Chondrocyte (in vitro differentiated cells): ENCODE measurements around the gene YTHDF2. TPM values are rescaled to one million over a fixed set of nuclear protein-coding genes. Genes with fewer than 3 reads are reported as not detected.
A peak's percentile ranks its signal among the peaks of the same experiment; 100 is the strongest.
"Not testable (repeated sequence)": the region's sequence is repeated elsewhere in the genome, so short reads cannot be mapped to it uniquely, and the experiment has no call there.

Experiments
- DNase-seq: peaks from one replicate; pipeline ENCODE4 v3.0.0; 2021; ENCODE audit warnings: mixed read lengths, low spot score
- H3K27ac Mint-ChIP-seq: one replicate; pipeline ENCODE4 v1.8.0; 2021; ENCODE audit warnings: mild to moderate bottlenecking, moderate library complexity, mixed read lengths; ENCODE audit not compliant: unreplicated experiment
- H3K27me3 Mint-ChIP-seq: 2 replicates; pipeline ENCODE4 v1.8.0; 2021; ENCODE audit warnings: low read depth, mixed read lengths
- H3K36me3 Mint-ChIP-seq: 2 replicates; pipeline ENCODE4 v1.8.0; 2021; ENCODE audit warnings: low read depth, mixed read lengths
- H3K4me1 Mint-ChIP-seq: 2 replicates; pipeline ENCODE4 v1.8.0; 2021; ENCODE audit warnings: low read depth, mild to moderate bottlenecking, mixed read lengths
- H3K4me3 Mint-ChIP-seq: one replicate; pipeline ENCODE4 v1.8.0; 2021; ENCODE audit warnings: mild to moderate bottlenecking, moderate library complexity, mixed read lengths; ENCODE audit not compliant: unreplicated experiment
- H3K9me3 Mint-ChIP-seq: 2 replicates; pipeline ENCODE4 v1.8.0; 2021; ENCODE audit warnings: low read depth, mixed read lengths
- total RNA-seq: library from RNA; stranded (reverse); gene quantifications from 3 replicates; pipeline ENCODE4 v1.2.1, GENCODE V29; 2021
- TF ChIP-seq, protein P1 (sequence below): fragments of 200-600 bp; sonication (generic); IDR thresholded peaks from 2 replicates; pipeline ENCODE4 v1.5.0; 2021; ENCODE audit warnings: antibody characterized with exemption, mild to moderate bottlenecking, moderate library complexity

YTHDF2 gene
- total RNA-seq, 1 donor from 2014 or later: 68.8 TPM

DNA sequence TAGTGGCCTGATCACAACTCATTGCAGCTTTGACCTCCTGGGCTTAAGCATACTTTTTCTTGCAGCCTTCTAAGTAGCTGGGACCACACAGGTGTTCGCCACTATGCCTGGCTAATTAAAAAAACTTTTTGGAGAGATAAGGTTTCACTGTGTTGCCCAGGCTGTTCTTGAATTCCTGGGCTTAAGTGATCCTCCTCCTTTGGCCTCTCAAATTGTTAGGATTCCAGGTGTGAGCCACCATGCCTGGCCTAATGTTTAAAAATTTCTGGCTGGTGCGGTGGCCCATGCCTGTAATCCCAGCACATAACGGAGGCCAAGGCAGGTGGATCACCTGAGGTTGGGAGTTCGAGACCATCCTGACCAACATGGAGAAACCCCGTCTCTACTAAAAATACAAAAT is 24.4 kb downstream of the YTHDF2 start:
- Mint-ChIP-seq H3K9me3 (no peaks in the 10 kb centered on the region), H3K27ac (peak overlapping the region; percentile 1), H3K27me3 (no peaks in the 10 kb centered on the region), H3K36me3 (peaks cover 7% of the 10 kb centered on the region), H3K4me3 (no peak overlapping the region), H3K4me1 (peaks cover 13% of the 10 kb centered on the region)
- TF ChIP-seq, protein P1, sequence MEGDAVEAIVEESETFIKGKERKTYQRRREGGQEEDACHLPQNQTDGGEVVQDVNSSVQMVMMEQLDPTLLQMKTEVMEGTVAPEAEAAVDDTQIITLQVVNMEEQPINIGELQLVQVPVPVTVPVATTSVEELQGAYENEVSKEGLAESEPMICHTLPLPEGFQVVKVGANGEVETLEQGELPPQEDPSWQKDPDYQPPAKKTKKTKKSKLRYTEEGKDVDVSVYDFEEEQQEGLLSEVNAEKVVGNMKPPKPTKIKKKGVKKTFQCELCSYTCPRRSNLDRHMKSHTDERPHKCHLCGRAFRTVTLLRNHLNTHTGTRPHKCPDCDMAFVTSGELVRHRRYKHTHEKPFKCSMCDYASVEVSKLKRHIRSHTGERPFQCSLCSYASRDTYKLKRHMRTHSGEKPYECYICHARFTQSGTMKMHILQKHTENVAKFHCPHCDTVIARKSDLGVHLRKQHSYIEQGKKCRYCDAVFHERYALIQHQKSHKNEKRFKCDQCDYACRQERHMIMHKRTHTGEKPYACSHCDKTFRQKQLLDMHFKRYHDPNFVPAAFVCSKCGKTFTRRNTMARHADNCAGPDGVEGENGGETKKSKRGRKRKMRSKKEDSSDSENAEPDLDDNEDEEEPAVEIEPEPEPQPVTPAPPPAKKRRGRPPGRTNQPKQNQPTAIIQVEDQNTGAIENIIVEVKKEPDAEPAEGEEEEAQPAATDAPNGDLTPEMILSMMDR: no peak
- peak; percentile 9 for DNase-seq

DNA sequence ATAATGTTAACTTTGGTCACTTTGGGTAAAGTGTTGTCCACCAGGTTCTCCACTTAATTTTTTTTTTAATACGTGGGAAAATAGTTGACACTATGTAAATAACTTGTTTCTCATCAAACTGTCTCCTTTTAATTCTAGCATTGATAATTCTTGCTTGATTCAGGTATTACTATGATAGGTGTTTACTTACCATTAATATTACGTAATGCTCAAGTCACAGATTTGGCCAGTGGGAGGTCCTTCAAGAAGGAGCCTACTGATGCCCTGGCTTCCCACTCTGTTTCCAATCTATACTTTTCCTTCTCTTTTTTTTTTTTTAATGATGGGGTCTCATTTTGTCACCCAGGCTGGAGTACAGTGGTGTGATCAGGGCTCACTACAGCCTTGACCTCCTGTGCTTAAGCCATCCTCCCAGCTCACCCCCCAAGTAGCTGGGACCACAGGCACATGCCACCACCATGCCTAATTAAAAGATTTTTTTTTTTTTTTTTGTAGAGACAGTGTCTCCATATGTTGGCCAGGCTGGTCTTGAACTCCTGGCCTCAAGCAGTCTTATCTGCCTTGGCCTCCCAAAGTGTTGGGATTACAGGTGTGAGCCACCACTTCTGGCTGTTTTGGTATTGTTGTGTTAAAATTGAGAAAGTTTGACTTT is 29.9 kb downstream of the YTHDF2 start:
- no peak overlapping the region for H3K27ac Mint-ChIP-seq
- no peaks in the 10 kb centered on the region for H3K9me3 Mint-ChIP-seq
- H3K4me3 Mint-ChIP-seq: no peak overlapping the region

DNA sequence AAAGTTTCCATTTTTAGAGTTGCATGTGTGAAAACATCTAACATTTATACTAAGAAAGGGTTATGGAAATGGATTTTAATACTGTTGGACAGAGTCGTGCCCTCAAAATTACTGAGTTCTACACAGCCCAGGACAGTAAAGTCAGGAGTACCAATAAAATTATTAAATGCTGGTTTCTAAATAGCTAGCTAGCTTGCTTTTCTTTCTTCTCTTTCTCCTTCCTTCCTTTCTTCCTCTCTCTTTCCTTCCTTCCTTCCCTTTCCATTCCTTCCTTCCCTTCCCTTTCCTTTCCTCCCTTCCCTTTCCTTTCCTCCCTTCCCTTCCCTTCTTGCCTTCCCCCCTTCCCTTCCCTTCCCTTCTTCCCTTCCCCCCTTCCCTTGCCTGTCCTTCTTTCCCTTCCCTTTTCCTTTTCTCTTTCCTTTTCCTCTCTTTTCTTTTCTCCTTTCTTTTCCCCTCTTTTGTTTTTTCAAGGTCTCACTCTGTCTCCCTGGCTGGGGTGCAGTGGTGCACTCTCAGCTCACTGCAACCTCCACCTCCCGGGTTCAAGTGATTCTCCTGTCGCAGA is 33.9 kb downstream of the YTHDF2 start:
- Mint-ChIP-seq H3K36me3 (peaks cover 14% of the 10 kb centered on the region), H3K4me3 (no peak overlapping the region), H3K4me1 (peaks cover 8% of the 10 kb centered on the region), H3K27me3 (no peaks in the 10 kb centered on the region), H3K9me3 (no peaks in the 10 kb centered on the region), H3K27ac (no peak overlapping the region)
- TF ChIP-seq, protein P1: no peak
- DNase-seq: no peak

More for the DNA sequence above, 29.9 kb downstream of the YTHDF2 start:
- peaks cover 11% of the 10 kb centered on the region for H3K36me3 Mint-ChIP-seq
- H3K27me3 Mint-ChIP-seq: no peaks in the 10 kb centered on the region
- TF ChIP-seq, protein P1: no peak
- peaks cover 17% of the 10 kb centered on the region for H3K4me1 Mint-ChIP-seq
- no peak for DNase-seq

DNA sequence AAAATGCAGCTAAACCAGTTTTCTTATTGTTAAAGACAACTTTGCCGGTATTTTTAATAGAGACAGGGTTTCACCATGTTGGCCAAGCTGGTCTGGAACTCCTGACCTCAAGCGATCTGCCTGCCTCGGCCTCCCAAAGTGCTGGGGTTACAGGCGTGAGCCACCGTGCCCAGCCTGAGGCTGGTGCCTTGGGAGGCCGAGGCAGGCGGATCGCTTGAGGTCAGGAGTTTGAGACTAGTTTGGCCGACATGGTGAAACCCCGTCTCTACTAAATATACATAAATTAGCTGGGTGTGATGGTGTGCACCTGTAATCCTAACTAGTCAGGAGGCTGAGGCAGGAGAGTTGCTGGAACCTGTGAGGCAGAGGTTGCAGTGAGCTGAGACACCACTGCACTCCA is 35.2 kb downstream of the YTHDF2 start:
- H3K27me3 Mint-ChIP-seq, H3K27ac Mint-ChIP-seq, H3K4me3 Mint-ChIP-seq, H3K9me3 Mint-ChIP-seq, H3K4me1 Mint-ChIP-seq: not testable (repeated sequence)
- peaks cover 11% of the 10 kb centered on the region for H3K36me3 Mint-ChIP-seq
- peak; percentile 50 for DNase-seq

DNA sequence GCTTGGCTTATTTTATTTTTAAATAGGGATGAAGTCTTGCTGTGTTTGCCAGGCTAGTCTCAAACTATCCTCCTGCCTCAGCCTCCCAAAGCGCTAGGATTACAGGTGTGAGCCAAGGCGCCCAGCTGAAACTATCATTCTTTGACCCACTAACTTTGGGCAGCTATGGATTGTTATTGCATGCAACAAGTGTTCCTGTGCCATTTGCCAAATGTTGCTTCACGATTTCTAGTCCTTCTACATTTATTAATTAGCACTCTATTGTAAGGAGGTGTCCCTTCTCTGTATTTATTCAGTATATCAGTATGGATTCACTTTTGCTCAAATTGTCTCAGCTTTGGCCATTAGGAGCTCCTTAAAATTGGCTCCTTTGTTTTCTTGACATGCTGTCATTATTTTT is 36.4 kb downstream of the YTHDF2 start:
- TF ChIP-seq, protein P1: no peak
- DNase-seq: no peak
- no peaks in the 10 kb centered on the region for H3K27me3 Mint-ChIP-seq
- H3K4me3 Mint-ChIP-seq: no peak overlapping the region
- peaks cover 4% of the 10 kb centered on the region for H3K4me1 Mint-ChIP-seq
- peaks cover 11% of the 10 kb centered on the region for H3K36me3 Mint-ChIP-seq
- H3K9me3 Mint-ChIP-seq: no peaks in the 10 kb centered on the region
- H3K27ac Mint-ChIP-seq: no peak overlapping the region
